Stimulated activated effector memory CD8-positive, alpha-beta T cell treated with anti-CD3 and anti-CD28 coated beads, Interleukin-12 subunit alpha, Interleukin-12 subunit beta, amount 100 ng/mL, for 72 hours (primary cell): ENCODE data around the gene STARD13.

ENCODE experiments used
- ATAC-seq: fragments of 150-1000 bp; cut with Tn5 transposase; 2 replicates; pipeline ENCODE4 v1.10.0; 2021
- DNase-seq, 2 donors: peaks; one replicate each; pipeline ENCODE4 v3.0.0; 2021 to 2022; ENCODE audit warnings: low spot score in 2 of 2
- H3K27ac Mint-ChIP-seq: one replicate; pipeline ENCODE4 v1.8.0; 2022; ENCODE audit warnings: mild to moderate bottlenecking, mixed read lengths
- H3K36me3 Mint-ChIP-seq: one replicate; pipeline ENCODE4 v1.8.0; 2022; ENCODE audit warnings: mild to moderate bottlenecking, mixed read lengths
- H3K4me1 Mint-ChIP-seq: one replicate; pipeline ENCODE4 v1.8.0; 2022; ENCODE audit warnings: mixed read lengths
- H3K4me3 Mint-ChIP-seq: one replicate; pipeline ENCODE4 v1.8.0; 2022; ENCODE audit warnings: mild to moderate bottlenecking, mixed read lengths
- H3K9me3 Mint-ChIP-seq: one replicate; pipeline ENCODE4 v1.8.0; 2022; ENCODE audit warnings: mixed read lengths

The STARD13 gene

GRCh38 chr13:33115274-33115673 is 170.3 kb downstream of the STARD13 start:
- Mint-ChIP-seq H3K9me3 (no peaks in the 10 kb centered on the region), H3K4me1 (no peaks in the 10 kb centered on the region), H3K4me3 (no peak overlapping the region), H3K27ac (no peak overlapping the region), H3K36me3 (no peaks in the 10 kb centered on the region)
- ATAC-seq (no peak), DNase-seq (no peak)

GRCh38 chr13:33114146-33114545 is 171.4 kb downstream of the STARD13 start:
- H3K4me1 Mint-ChIP-seq: no peaks in the 10 kb centered on the region
- no peaks in the 10 kb centered on the region for H3K9me3 Mint-ChIP-seq
- H3K4me3 Mint-ChIP-seq: no peak overlapping the region
- no peak for DNase-seq
- no peak for ATAC-seq
- H3K27ac Mint-ChIP-seq: no peak overlapping the region
- H3K36me3 Mint-ChIP-seq: no peaks in the 10 kb centered on the region

DNA sequence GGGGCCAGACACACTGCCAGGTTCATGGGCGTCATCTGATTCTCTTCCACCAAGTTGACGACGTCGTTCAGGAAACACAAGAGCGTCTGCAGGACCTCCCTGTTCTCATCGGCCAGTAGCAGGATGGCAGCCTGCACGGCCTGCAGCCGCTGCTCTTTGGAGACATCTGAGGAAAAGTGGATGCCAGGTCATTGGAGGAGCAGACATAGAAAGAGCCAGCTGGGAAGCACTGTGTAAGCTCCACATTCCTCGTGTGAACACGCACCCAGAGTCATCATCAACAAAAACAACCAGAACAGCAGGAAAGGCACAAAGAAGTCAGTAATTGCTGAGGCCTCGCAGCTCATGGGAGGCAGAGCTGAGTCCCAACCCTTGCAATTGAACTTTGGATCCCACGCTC is 172.8 kb downstream of the STARD13 start:
- Mint-ChIP-seq H3K36me3 (no peaks in the 10 kb centered on the region), H3K9me3 (no peaks in the 10 kb centered on the region), H3K4me3 (no peak overlapping the region), H3K4me1 (no peaks in the 10 kb centered on the region), H3K27ac (no peak overlapping the region)
- ATAC-seq (no peak), DNase-seq (no peak)

DNA sequence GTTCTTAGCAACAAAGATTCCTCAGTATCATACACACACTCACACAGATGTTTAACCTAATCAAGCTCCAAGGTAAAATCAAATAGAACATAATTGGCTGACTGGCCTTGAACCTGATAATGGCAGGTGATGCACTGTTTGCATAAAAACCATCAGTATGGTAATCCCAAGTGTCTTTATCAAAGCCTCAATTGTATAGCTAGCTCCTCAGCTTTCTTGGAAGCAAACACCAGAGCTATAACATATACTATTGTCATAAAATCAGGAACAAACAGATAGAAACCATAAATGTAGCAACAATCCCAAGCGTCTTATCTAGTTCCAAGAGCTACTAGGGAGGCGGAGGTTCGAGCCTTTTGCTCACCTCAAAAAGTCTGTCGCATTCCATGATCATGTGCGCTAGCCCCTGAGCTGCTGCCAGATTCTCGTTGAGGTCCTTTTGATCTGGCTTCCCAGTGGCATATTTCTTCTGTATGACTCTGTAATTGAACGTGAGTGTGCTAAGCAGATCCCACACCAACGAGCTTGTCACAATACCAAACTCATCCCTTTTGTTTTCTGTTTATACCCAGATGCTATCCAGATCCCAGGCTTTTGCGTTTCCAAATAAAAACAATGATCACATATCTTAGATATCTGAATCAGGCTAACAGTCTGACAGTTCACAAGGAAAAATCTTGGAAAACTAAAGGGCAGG is 174.0 kb downstream of the STARD13 start:
- Mint-ChIP-seq H3K4me3 (no peak overlapping the region), H3K4me1 (no peaks in the 10 kb centered on the region), H3K27ac (no peak overlapping the region), H3K36me3 (no peaks in the 10 kb centered on the region), H3K9me3 (no peaks in the 10 kb centered on the region)
- no peak for ATAC-seq
- no peak for DNase-seq

DNA sequence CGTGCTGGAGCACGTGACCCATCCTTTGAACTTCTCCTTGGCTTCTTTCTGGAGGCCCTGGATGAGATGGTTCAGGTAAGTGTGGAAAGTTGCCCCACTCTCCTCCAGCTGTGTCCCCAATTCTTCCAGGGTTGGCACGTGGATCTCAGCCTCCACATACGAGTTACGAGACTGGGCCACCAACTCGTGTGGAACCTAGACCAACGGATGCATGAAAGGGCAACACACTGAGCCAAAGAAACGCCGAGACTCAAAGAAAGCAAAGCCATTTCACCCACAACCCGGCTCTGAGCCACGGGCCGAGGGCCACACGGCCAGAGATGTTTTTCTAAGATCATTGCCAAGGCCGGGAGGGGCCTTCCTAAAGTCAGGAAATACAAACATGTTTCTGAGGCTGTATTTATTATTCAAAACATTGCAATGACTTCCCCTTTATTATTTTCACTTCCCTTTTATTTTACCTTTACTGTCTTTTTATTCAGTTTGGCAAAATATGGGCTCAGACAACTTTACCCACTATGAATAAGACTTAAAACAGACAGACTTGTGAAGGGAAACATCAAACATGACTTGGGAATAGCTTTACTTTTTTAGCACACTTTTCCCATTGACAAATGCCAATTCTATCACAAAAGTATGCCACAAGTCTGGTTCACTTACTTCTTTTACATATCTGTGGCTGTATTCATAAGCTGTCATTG is 174.7 kb downstream of the STARD13 start:
- H3K4me1 Mint-ChIP-seq: no peaks in the 10 kb centered on the region
- H3K4me3 Mint-ChIP-seq: no peak overlapping the region
- no peaks in the 10 kb centered on the region for H3K9me3 Mint-ChIP-seq
- no peak overlapping the region for H3K27ac Mint-ChIP-seq
- no peaks in the 10 kb centered on the region for H3K36me3 Mint-ChIP-seq
- ATAC-seq (no peak), DNase-seq (no peak)

DNA sequence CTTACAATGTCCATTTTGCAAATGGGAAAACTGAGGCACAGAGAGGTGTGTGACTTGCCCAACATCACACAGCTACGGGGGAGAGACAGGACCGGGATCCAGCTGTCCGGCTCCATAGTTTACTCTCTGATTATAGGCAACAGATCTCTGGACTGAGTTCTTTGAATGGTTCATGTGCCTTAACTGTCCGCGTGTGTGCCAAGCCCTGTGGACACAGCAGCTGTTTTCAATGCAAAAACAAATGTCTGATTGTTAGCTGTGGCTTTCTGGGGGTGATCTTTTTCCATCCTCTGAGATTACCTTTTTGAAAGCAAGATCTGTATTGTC is 175.2 kb downstream of the STARD13 start:
- ATAC-seq (no peak), DNase-seq (no peak)
- no peaks in the 10 kb centered on the region for H3K4me1 Mint-ChIP-seq
- no peak overlapping the region for H3K4me3 Mint-ChIP-seq
- H3K9me3 Mint-ChIP-seq: no peaks in the 10 kb centered on the region
- H3K36me3 Mint-ChIP-seq: no peaks in the 10 kb centered on the region
- no peak overlapping the region for H3K27ac Mint-ChIP-seq

- DNase-seq (no peak), ATAC-seq (no peak)
- no peaks in the 10 kb centered on the region for H3K4me1 Mint-ChIP-seq
- no peaks in the 10 kb centered on the region for H3K36me3 Mint-ChIP-seq
- no peak overlapping the region for H3K4me3 Mint-ChIP-seq
- H3K27ac Mint-ChIP-seq: no peak overlapping the region
- no peaks in the 10 kb centered on the region for H3K9me3 Mint-ChIP-seq
Measured at GRCh38 chr13:33109801-33110200, 175.8 kb downstream of the STARD13 start.

DNA sequence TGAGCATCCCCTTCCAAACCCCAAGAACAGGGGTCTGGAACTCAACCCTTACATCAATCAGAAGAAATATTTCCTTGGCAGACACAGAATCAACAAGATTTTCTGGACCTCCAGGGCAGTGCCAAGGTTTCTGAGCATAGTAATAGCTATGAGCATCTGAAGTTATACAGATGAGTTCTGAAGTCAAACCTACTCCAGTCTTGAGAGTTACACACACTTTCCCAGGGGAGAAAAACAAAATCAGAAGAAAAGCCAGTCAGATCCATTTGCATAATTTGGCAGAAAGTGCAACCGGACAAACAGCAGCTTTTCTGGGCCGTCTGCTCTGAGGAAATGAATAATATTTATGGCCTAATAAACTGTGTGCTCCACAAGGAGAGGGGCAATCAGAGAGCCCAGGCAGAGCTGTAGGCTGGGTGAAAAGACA is 176.3 kb downstream of the STARD13 start:
- Mint-ChIP-seq H3K27ac (no peak overlapping the region), H3K4me1 (no peaks in the 10 kb centered on the region), H3K36me3 (no peaks in the 10 kb centered on the region), H3K9me3 (no peaks in the 10 kb centered on the region), H3K4me3 (no peak overlapping the region)
- ATAC-seq (no peak), DNase-seq (no peak)

- Mint-ChIP-seq H3K4me1 (no peaks in the 10 kb centered on the region), H3K9me3 (no peaks in the 10 kb centered on the region), H3K36me3 (no peaks in the 10 kb centered on the region), H3K27ac (no peak overlapping the region), H3K4me3 (no peak overlapping the region)
- ATAC-seq (no peak), DNase-seq (no peak)
Measured at GRCh38 chr13:33108620-33109019, 176.9 kb downstream of the STARD13 start.

- Mint-ChIP-seq H3K4me3 (no peak overlapping the region), H3K27ac (no peak overlapping the region), H3K4me1 (no peaks in the 10 kb centered on the region), H3K9me3 (no peaks in the 10 kb centered on the region), H3K36me3 (no peaks in the 10 kb centered on the region)
- DNase-seq: no peak
- no peak for ATAC-seq
Measured at GRCh38 chr13:33107361-33107760, 178.2 kb downstream of the STARD13 start.

GRCh38 chr13:33106656-33107360 is 178.7 kb downstream of the STARD13 start:
- Mint-ChIP-seq H3K27ac (no peak overlapping the region), H3K4me1 (no peaks in the 10 kb centered on the region), H3K9me3 (no peaks in the 10 kb centered on the region), H3K4me3 (no peak overlapping the region), H3K36me3 (no peaks in the 10 kb centered on the region)
- ATAC-seq: peak; percentile 32
- no peak for DNase-seq

- DNase-seq (no peak), ATAC-seq (no peak)
- Mint-ChIP-seq H3K4me1 (no peaks in the 10 kb centered on the region), H3K4me3 (no peak overlapping the region), H3K27ac (no peak overlapping the region), H3K36me3 (no peaks in the 10 kb centered on the region), H3K9me3 (no peaks in the 10 kb centered on the region)
Measured at GRCh38 chr13:33105387-33106005, 180.1 kb downstream of the STARD13 start.

DNA sequence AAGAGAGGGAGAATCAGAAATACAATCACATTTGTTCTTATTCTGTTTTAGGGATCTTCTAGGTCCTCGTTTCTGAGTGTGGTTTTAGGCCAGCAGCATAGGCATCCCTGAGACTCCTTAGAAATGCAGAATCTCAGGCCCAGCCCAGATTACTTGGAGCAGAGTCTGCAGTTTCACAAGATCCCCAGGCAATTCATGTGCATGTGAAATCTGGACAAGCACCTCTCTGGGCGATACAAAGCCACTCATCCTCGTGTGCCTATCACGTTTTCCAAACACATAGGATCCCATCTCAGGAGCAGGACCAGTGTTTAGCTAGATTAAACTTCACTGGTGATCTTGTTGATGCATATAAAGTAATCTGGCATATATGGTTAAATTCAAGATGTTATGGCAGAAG is 182.1 kb downstream of the STARD13 start:
- H3K36me3 Mint-ChIP-seq: no peaks in the 10 kb centered on the region
- no peak for ATAC-seq
- no peaks in the 10 kb centered on the region for H3K9me3 Mint-ChIP-seq
- DNase-seq: no peak
- no peak overlapping the region for H3K27ac Mint-ChIP-seq
- H3K4me3 Mint-ChIP-seq: no peak overlapping the region
- no peaks in the 10 kb centered on the region for H3K4me1 Mint-ChIP-seq

DNA sequence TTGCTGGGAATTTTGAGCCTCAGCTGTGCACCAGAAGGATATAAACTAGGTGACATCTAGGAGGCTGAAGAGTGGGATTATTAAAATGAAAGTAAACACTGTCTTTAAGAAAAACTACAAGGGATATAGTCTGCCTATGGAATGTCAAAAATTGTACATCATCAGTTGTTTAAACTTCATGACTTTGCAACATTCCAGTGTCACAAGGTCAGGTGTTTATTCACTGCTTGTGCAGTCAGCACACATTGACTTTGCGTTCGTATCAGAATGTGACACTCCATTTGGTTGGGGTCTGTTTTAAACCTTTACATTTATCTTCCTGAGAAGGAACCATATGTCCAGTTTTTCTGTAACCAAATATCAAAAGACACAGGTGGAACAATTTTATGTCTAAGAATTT is 183.7 kb downstream of the STARD13 start:
- Mint-ChIP-seq H3K9me3 (peaks cover 3% of the 10 kb centered on the region), H3K4me1 (no peaks in the 10 kb centered on the region), H3K27ac (no peak overlapping the region), H3K4me3 (no peak overlapping the region), H3K36me3 (no peaks in the 10 kb centered on the region)
- DNase-seq: no peak
- no peak for ATAC-seq

DNA sequence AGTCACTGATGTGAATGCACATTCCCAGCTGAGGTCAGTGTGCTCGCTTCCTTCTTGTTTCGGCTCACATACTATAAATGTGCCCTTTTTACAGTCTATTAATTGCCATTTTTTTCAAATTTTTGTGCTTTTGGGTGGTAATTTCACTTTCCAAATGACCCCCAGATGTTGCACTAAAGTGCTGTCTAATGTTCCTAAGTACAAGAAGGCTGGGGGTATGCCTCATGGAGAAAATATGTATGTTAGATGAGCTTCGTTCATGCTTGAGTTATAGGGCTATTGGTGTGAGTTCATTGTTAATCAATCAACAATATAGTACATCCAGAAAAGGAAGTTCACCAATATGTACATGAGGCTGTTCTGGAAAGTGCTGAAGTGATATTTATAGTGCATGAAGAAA is 184.7 kb downstream of the STARD13 start:
- Mint-ChIP-seq H3K4me1 (no peaks in the 10 kb centered on the region), H3K4me3 (no peak overlapping the region), H3K27ac (no peak overlapping the region), H3K36me3 (no peaks in the 10 kb centered on the region), H3K9me3 (peaks cover 3% of the 10 kb centered on the region)
- ATAC-seq: no peak
- no peak for DNase-seq

GRCh38 chr13:33099860-33100259 is 185.7 kb downstream of the STARD13 start:
- H3K4me1 Mint-ChIP-seq: no peaks in the 10 kb centered on the region
- H3K27ac Mint-ChIP-seq: no peak overlapping the region
- H3K4me3 Mint-ChIP-seq: no peak overlapping the region
- peaks cover 3% of the 10 kb centered on the region for H3K9me3 Mint-ChIP-seq
- no peaks in the 10 kb centered on the region for H3K36me3 Mint-ChIP-seq
- DNase-seq (no peak), ATAC-seq (no peak)
